HG03039 (cell line): ENCODE data around the gene SCO1.

ENCODE experiments used
- ATAC-seq: cut with Tn5 transposase; IDR thresholded peaks from one replicate; pipeline ENCODE4 v1.9.1; 2021; ENCODE audit warnings: mild to moderate bottlenecking, moderate library complexity; ENCODE audit not compliant: unreplicated experiment

The SCO1 gene

GRCh38 chr17:10657148-10657547, 40.2 kb downstream of the SCO1 start, which contains the start of gene MYH3:
Gene MYH3 (minus strand): TSS chr17:10657309. CDS start chr17:10655064, 2,245 bp downstream.
- no peak for ATAC-seq

GRCh38 chr17:10653987-10654386, 43.3 kb downstream of the SCO1 start:
- no peak for ATAC-seq

GRCh38 chr17:10652984-10653659, 44.2 kb downstream of the SCO1 start:
- ATAC-seq: no peak

- no peak for ATAC-seq
These were observed 45.4 kb downstream of the SCO1 start for GRCh38 chr17:10651927-10652326.

GRCh38 chr17:10649602-10650001, 47.7 kb downstream of the SCO1 start:
- ATAC-seq: no peak

GRCh38 chr17:10648956-10649355, 48.4 kb downstream of the SCO1 start:
- ATAC-seq: no peak

GRCh38 chr17:10648381-10648780, 49.0 kb downstream of the SCO1 start:
- ATAC-seq: no peak

- no peak for ATAC-seq
These were observed 50.8 kb downstream of the SCO1 start for GRCh38 chr17:10646392-10646990.

GRCh38 chr17:10640475-10640874, 56.9 kb downstream of the SCO1 start:
- ATAC-seq: no peak

- no peak for ATAC-seq
These were observed 59.2 kb downstream of the SCO1 start for GRCh38 chr17:10638151-10638550.

- no peak for ATAC-seq
These were observed 62.0 kb downstream of the SCO1 start for GRCh38 chr17:10635290-10635689.

GRCh38 chr17:10633738-10634379, 63.5 kb downstream of the SCO1 start:
- ATAC-seq: peak; percentile 91

GRCh38 chr17:10631701-10632100, 65.6 kb downstream of the SCO1 start:
- ATAC-seq: no peak

GRCh38 chr17:10631048-10631700, 66.2 kb downstream of the SCO1 start:
- ATAC-seq: no peak

GRCh38 chr17:10629706-10630105, 67.6 kb downstream of the SCO1 start:
- ATAC-seq: no peak

- ATAC-seq: no peak
These were observed 68.6 kb downstream of the SCO1 start for GRCh38 chr17:10628756-10629155.

GRCh38 chr17:10626390-10626789, 70.9 kb downstream of the SCO1 start:
- ATAC-seq: no peak

- ATAC-seq: no peak
These were observed 72.4 kb downstream of the SCO1 start for GRCh38 chr17:10624969-10625368.

- no peak for ATAC-seq
These were observed 73.5 kb downstream of the SCO1 start for GRCh38 chr17:10623737-10624338.

- ATAC-seq: no peak
These were observed 74.5 kb downstream of the SCO1 start for GRCh38 chr17:10622617-10623485.
